ENCODE results near the gene CACNA2D1.

The CACNA2D1 gene

DNA sequence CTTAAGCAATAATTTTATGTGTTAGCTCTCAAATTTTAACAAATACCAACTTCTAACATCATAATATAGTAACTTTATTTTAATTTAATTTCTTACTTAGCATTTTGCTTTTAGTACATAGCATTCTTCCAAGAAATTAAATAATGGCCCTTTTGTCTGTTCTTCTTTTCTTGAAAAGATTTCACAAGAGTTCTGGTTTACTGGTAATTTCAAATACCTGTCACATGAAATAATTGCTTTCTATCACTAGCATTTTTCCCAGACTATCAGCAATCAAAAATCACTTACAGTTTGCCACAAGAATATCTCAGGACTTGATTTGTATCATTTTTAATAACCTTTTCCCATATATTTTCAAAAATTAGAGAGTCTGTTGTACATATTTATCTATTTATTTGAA, 193.0 kb downstream of the CACNA2D1 start (continued):
- TF ChIP-seq ZFP3 (CRISPR knock-in tag; IDR thresholded peaks at IDR 0.05) (no peak), PPARA (CRISPR knock-in tag; IDR thresholded peaks at IDR 0.05; ENCODE audit: borderline replicate concordance) (no peak)
- TF ChIP-seq, protein P1, sequence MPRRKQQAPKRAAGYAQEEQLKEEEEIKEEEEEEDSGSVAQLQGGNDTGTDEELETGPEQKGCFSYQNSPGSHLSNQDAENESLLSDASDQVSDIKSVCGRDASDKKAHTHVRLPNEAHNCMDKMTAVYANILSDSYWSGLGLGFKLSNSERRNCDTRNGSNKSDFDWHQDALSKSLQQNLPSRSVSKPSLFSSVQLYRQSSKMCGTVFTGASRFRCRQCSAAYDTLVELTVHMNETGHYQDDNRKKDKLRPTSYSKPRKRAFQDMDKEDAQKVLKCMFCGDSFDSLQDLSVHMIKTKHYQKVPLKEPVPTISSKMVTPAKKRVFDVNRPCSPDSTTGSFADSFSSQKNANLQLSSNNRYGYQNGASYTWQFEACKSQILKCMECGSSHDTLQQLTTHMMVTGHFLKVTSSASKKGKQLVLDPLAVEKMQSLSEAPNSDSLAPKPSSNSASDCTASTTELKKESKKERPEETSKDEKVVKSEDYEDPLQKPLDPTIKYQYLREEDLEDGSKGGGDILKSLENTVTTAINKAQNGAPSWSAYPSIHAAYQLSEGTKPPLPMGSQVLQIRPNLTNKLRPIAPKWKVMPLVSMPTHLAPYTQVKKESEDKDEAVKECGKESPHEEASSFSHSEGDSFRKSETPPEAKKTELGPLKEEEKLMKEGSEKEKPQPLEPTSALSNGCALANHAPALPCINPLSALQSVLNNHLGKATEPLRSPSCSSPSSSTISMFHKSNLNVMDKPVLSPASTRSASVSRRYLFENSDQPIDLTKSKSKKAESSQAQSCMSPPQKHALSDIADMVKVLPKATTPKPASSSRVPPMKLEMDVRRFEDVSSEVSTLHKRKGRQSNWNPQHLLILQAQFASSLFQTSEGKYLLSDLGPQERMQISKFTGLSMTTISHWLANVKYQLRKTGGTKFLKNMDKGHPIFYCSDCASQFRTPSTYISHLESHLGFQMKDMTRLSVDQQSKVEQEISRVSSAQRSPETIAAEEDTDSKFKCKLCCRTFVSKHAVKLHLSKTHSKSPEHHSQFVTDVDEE (CRISPR knock-in tag; IDR thresholded peaks at IDR 0.05), result no peak

DNA sequence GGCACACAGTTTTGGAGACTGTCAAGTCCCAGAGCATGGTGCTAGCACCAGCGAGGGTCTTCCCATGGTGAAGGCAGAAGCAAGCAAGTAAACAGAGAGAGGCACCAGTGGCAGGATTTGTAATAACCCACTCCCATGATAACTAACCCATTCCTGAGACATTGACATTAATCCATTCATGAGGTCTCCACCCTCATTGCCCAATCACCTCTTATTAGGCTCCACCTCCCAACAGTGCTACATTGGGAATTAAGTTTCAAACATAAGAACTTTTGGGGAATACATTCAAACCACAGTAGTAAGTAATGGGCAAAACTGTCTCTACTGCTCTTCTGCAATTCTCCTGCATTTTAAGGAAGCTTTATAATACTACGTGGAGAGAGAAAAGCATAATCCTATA, 193.6 kb downstream of the CACNA2D1 start:
- TF ChIP-seq TOX (CRISPR knock-in tag; IDR thresholded peaks at IDR 0.05; ENCODE audit: borderline replicate concordance) (no peak), CSDC2 (CRISPR knock-in tag; IDR thresholded peaks at IDR 0.05) (no peak), ZNF8 (CRISPR knock-in tag; IDR thresholded peaks at IDR 0.05) (no peak), ZFP30 (CRISPR knock-in tag; IDR thresholded peaks at IDR 0.05) (no peak)
- TF ChIP-seq, protein P2, sequence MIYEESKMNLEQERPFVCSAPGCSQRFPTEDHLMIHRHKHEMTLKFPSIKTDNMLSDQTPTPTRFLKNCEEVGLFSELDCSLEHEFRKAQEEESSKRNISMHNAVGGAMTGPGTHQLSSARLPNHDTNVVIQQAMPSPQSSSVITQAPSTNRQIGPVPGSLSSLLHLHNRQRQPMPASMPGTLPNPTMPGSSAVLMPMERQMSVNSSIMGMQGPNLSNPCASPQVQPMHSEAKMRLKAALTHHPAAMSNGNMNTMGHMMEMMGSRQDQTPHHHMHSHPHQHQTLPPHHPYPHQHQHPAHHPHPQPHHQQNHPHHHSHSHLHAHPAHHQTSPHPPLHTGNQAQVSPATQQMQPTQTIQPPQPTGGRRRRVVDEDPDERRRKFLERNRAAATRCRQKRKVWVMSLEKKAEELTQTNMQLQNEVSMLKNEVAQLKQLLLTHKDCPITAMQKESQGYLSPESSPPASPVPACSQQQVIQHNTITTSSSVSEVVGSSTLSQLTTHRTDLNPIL (CRISPR knock-in tag; IDR thresholded peaks at IDR 0.05; ENCODE audit: low read depth), result no peak
- ATAC-seq, result no peak

DNA sequence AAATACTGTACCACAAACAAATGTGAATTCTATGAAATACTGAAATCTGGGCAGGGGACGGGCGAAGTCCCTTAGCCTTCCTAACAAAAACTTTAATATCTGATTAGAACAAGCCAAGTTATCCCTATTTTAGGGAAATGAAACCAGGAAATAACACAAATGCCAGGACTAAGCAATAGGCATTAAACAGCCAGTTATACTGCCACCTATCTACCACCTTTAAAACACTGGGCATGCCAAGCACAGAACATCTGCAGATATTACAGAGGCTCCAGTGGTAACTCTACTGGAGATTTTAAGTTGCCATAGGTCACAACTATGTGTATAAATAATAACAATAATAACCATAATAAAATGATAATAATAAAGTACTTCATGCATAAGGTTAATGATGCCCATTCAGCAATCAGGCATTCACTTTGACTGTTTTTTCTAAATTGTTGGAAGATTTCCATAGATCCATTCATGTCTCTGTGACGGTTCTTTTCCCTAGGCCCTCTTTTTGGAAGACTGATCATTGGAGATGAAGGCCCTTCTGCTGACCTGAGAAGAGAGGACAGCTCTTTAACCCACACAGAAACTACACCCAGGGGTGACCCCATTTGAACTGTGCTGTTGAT, 195.7 kb downstream of the CACNA2D1 start:
- TF ChIP-seq ARNTL (CRISPR knock-in tag; IDR thresholded peaks at IDR 0.05; ENCODE audit: borderline replicate concordance, low read depth) (no peak), TCF4 (CRISPR knock-in tag; IDR thresholded peaks at IDR 0.05; ENCODE audit: borderline replicate concordance) (no peak), CSDC2 (CRISPR knock-in tag; IDR thresholded peaks at IDR 0.05) (no peak), OSR1 (CRISPR knock-in tag; IDR thresholded peaks at IDR 0.05) (no peak), ZFP3 (CRISPR knock-in tag; IDR thresholded peaks at IDR 0.05) (no peak), ZNF70 (CRISPR knock-in tag; IDR thresholded peaks at IDR 0.05) (no peak), SNAI2 (CRISPR knock-in tag; IDR thresholded peaks at IDR 0.05) (no peak), ZFP30 (CRISPR knock-in tag; IDR thresholded peaks at IDR 0.05) (no peak)
- TF ChIP-seq, protein P3, sequence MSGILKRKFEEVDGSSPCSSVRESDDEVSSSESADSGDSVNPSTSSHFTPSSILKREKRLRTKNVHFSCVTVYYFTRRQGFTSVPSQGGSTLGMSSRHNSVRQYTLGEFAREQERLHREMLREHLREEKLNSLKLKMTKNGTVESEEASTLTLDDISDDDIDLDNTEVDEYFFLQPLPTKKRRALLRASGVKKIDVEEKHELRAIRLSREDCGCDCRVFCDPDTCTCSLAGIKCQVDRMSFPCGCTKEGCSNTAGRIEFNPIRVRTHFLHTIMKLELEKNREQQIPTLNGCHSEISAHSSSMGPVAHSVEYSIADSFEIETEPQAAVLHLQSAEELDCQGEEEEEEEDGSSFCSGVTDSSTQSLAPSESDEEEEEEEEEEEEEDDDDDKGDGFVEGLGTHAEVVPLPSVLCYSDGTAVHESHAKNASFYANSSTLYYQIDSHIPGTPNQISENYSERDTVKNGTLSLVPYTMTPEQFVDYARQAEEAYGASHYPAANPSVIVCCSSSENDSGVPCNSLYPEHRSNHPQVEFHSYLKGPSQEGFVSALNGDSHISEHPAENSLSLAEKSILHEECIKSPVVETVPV (CRISPR knock-in tag; IDR thresholded peaks at IDR 0.05), result no peak
- TF ChIP-seq, protein P1 (CRISPR knock-in tag; IDR thresholded peaks at IDR 0.05), result no peak
- peak; percentile 91 for ATAC-seq

DNA sequence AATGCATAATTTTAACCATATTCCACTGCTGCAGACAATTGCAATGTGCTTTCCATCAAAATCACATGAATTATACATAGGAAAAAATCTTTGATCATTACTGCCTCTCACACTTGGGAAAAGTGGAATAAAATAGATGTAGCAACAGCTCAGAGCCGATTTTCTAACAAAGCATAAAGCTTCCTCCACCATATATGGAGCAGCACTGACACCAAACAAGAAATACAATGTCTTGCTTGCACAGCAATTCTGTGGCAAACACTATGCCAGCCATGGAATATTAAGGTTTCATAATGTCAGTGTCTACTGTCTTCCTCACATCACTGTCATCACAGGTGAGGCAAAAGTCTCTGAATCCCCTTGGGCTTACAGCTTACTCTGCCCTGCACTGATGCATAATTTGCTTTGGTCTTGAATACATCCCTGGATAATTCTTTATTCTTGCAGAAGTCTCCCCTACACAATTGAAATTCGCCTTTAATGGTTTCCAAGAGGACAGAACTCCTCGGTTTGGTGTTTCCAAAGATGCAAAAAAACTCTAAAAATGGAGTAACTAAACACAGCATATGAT, 198.5 kb downstream of the CACNA2D1 start:
- ATAC-seq, result no peak
- TF ChIP-seq ZNF70 (CRISPR knock-in tag; IDR thresholded peaks at IDR 0.05) (no peak), ZNF8 (CRISPR knock-in tag; IDR thresholded peaks at IDR 0.05) (no peak), TOX (CRISPR knock-in tag; IDR thresholded peaks at IDR 0.05; ENCODE audit: borderline replicate concordance) (no peak), OSR1 (CRISPR knock-in tag; IDR thresholded peaks at IDR 0.05) (no peak), ZFP30 (CRISPR knock-in tag; IDR thresholded peaks at IDR 0.05) (no peak), GLIS3 (CRISPR knock-in tag; IDR thresholded peaks at IDR 0.05) (no peak), ARNTL (CRISPR knock-in tag; IDR thresholded peaks at IDR 0.05; ENCODE audit: borderline replicate concordance, low read depth) (no peak), CSDC2 (CRISPR knock-in tag; IDR thresholded peaks at IDR 0.05) (no peak), PPARA (CRISPR knock-in tag; IDR thresholded peaks at IDR 0.05; ENCODE audit: borderline replicate concordance) (no peak), ISL1 (CRISPR knock-in tag; IDR thresholded peaks at IDR 0.05) (no peak)
- TF ChIP-seq, protein P2 (CRISPR knock-in tag; IDR thresholded peaks at IDR 0.05; ENCODE audit: low read depth), result no peak

Data from SK-N-SH treated with all-trans-retinoic acid at 6 μM for 48 hours (cell line).